Peyer's patch (tissue), 4 donors: ENCODE data around the gene TYROBP.

Experiments used
- CTCF ChIP-seq, 6 experiments: fragments of 450-650 bp in 4 of 6; fragments of 200-600 bp in 2 of 6; sonication (generic) in 1 of 6; IDR thresholded peaks; one replicate each; pipeline ENCODE4 v1.5.1; 2017 to 2019; ENCODE audit warnings: antibody characterized with exemption in 6 of 6, mild to moderate bottlenecking in 3 of 6, moderate library complexity in 1 of 6
- POLR2A ChIP-seq, 2 donors: fragments of 450-650 bp; IDR thresholded peaks; one replicate each; pipeline ENCODE4 v1.5.1; 2017; ENCODE audit warnings: antibody characterized with exemption in 2 of 2, mild to moderate bottlenecking in 2 of 2, moderate library complexity in 2 of 2

DNA sequence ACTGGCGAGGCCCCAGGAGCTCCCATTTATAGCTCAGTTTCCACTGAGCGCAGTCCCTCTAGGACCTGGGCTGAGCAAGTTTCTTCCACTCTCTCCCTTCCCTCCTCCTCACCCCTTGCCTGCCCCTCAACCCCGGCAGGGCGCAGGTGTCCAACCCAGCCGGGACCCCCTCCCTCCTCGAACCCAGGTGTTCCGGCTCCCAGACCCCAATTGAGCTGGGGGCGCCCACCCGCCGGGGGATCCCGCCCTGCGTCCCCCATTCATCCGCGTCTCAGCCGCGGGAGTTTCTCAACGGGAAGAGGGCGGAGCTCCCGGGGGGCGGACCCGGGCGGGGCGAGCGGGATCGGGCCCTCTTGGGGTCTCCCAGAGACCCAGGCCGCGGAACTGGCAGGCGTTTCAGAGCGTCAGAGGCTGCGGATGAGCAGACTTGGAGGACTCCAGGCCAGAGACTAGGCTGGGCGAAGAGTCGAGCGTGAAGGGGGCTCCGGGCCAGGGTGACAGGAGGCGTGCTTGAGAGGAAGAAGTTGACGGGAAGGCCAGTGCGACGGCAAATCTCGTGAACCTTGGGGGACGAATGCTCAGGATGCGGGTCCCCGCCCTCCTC, 51.4 kb downstream of the TYROBP start, which contains the start of gene KIRREL2:
- TF ChIP-seq CTCF (IDR thresholded peaks at IDR 0.05) (no peak), POLR2A (IDR thresholded peaks at IDR 0.05) (no peak)
